ENCODE measurements around the gene MARCHF5. TPM values are rescaled to one million over a fixed set of nuclear protein-coding genes. Genes with fewer than 3 reads are reported as not detected.
"Not testable (repeated sequence)": the region's sequence is repeated elsewhere in the genome, so short reads cannot be mapped to it uniquely, and the experiment has no call there.

The MARCHF5 gene
- total RNA-seq, 4 donors from 2014 or later = 24.2 to 29.8 (median 27.7) TPM

DNA sequence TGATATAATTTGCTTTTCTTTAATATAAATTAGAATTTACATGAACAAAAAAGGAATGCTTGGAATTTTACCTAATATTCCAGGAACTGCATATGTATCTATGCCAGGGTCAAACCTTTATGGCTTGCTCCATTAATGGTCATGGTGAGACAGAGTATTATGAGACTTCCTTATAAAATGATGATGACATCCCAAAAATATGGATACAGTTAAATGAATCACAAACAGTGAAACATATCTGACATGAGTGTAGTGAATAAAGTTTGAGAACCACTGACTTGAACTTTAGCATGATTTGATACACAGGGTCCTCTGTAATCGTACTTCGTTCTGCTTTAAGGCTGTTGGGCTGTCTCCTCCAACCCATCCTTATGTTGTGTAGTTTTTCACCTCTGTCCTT is 51.8 kb downstream of the MARCHF5 start:
- DNase-seq = no peak
- WGBS, 2 donors = 96 to 100% methylated on average over 2 of the region's 2 CpGs
- H3K27me3 ChIP-seq = no peaks in the 10 kb centered on the region
- H3K4me3 ChIP-seq (replicated peaks in 1 of 3) = no peak overlapping the region
- intact Hi-C loops (cut with DNase I) = no loop called here
- no peaks in the 10 kb centered on the region for H3K9me3 ChIP-seq
- H3K36me3 ChIP-seq = peaks cover 0 to 9% of the 10 kb centered on the region in 2 donors
- H3K27ac ChIP-seq = no peak overlapping the region
- no peaks in the 10 kb centered on the region for H3K4me1 ChIP-seq
- TF ChIP-seq POLR2A (IDR thresholded peaks at IDR 0.05) (no peak), CTCF (IDR thresholded peaks at IDR 0.05) (no peak)

- intact Hi-C loops (cut with DNase I); DNase-seq; H3K27ac ChIP-seq; H3K9me3 ChIP-seq; H3K4me3 ChIP-seq (replicated peaks in 1 of 3); H3K27me3 ChIP-seq; H3K4me1 ChIP-seq: not testable (repeated sequence)
- H3K36me3 ChIP-seq = peaks cover 0 to 19% of the 10 kb centered on the region in 2 donors
- 96 to 99% methylated on average over 5 of the region's 5 CpGs for WGBS, 2 donors
These were observed 54.6 kb downstream of the MARCHF5 start for GRCh38 chr10:92345575-92345974.

DNA sequence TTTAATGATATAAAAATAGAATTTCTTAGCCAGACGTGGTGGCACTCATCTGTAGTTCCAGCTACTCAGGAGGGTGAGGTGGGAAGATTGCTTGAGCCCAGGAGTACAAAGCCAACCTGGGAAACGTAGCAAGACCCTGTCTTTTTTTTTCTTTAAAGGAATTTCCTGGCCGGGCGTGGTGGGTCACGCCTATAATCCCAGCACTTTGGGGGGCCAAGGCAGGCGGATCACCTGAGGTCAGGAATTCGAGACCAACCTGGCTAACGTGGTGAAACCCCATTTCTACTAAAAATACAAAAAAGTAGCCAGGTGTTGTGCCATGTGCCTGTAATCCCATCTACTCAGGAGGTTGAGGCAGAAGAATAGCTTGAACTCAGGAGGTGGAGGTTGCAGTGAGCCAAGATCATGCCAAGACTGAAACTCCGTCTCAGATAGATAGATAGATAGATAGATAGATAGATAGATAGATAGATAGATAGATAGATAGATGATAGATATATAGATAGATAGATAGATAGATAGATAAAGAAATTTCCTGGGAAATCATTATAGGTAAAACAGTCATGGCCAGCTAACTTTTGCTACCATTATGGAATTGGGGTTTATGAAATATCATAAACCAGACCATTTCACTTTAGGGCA is 56.2 kb downstream of the MARCHF5 start:
- peaks cover 5 to 22% of the 10 kb centered on the region in 2 donors for H3K36me3 ChIP-seq
- 92 to 95% methylated on average over 9 of the region's 9 CpGs for WGBS, 2 donors
- H3K4me1 ChIP-seq; DNase-seq; H3K27me3 ChIP-seq; intact Hi-C loops (cut with DNase I); H3K4me3 ChIP-seq (replicated peaks in 1 of 3); H3K9me3 ChIP-seq; H3K27ac ChIP-seq: not testable (repeated sequence)

DNA sequence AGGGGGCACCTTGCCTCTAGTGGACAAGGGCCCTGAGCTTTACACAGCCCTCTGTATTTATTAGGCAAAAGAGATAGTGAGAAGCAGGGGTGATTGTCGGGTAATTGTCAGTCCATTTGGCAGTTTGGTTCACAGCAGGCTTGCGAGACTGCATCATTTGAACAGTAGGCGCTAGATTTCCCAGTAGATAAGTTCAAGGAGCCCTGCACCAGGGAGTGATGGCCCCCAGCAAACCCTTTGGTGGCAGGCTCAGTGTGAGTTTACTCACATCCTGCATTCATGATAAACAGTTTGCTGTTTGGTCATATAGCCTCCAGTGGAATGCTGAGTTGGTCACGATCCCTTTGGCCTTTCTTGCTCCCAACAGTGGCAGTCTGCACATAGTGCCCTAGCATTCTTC is 59.4 kb downstream of the MARCHF5 start:
- H3K9me3 ChIP-seq = no peaks in the 10 kb centered on the region
- DNase-seq = no peak
- WGBS, 2 donors = 95 to 99% methylated on average over 4 of the region's 4 CpGs
- H3K4me1 ChIP-seq = no peaks in the 10 kb centered on the region
- no peak overlapping the region for H3K27ac ChIP-seq
- intact Hi-C loops (cut with DNase I) = no loop called here
- no peak for TF ChIP-seq POLR2A (IDR thresholded peaks at IDR 0.05)
- peaks cover 5 to 19% of the 10 kb centered on the region in 2 donors for H3K36me3 ChIP-seq
- no peaks in the 10 kb centered on the region for H3K27me3 ChIP-seq
- no peak overlapping the region for H3K4me3 ChIP-seq (replicated peaks in 1 of 3)

DNA sequence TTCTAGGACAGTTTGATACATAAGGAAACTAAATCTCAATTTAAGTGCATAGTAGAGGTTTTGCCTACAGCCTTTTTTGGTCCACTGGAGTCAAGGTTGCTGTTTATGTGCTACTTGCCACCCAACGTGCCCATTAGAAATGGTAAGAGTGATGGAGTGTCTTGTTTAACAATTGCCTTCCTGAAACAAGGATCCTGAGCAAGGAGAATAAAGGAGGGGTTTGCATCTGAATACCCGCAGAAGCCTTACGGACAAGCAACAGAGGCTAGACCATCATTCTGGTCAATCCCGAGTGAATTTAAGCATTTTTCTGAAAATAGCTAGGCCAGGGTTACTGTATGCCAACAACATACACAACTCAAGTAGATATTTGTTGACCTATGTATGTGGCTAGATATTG is 63.6 kb downstream of the MARCHF5 start:
- Histone ChIP-seq H3K36me3 (peaks cover 5 to 16% of the 10 kb centered on the region in 2 donors), H3K4me1 (no peaks in the 10 kb centered on the region), H3K4me3 (replicated peaks in 1 of 3) (no peak overlapping the region), H3K27me3 (no peaks in the 10 kb centered on the region), H3K9me3 (no peaks in the 10 kb centered on the region), H3K27ac (no peak overlapping the region)
- no peak for DNase-seq
- WGBS, 2 donors = 66% methylated on average over 4 of the region's 4 CpGs
- TF ChIP-seq POLR2A (IDR thresholded peaks at IDR 0.05) (no peak), CTCF (IDR thresholded peaks at IDR 0.05) (no peak)
- intact Hi-C loops (cut with DNase I) = no loop called here

- H3K36me3 ChIP-seq = peaks cover 3 to 6% of the 10 kb centered on the region in 2 donors
- TF ChIP-seq POLR2A (IDR thresholded peaks at IDR 0.05) = no peak
- no peak for TF ChIP-seq CTCF (IDR thresholded peaks at IDR 0.05)
- no peaks in the 10 kb centered on the region for H3K9me3 ChIP-seq
- H3K27ac ChIP-seq = no peak overlapping the region
- H3K27me3 ChIP-seq = no peaks in the 10 kb centered on the region
- no peak for DNase-seq
- WGBS, 2 donors = 87 to 89% methylated on average over 7 of the region's 7 CpGs
- no peaks in the 10 kb centered on the region for H3K4me1 ChIP-seq
- H3K4me3 ChIP-seq (replicated peaks in 1 of 3) = no peak overlapping the region
- intact Hi-C loops (cut with DNase I) = no loop called here
These were observed 65.1 kb downstream of the MARCHF5 start for GRCh38 chr10:92356041-92356440.
